RPMI7951 (cell line): ENCODE data around the gene AZU1. TPM values are rescaled to one million over a fixed set of nuclear protein-coding genes. Genes with fewer than 3 reads are reported as not detected.
A peak's percentile ranks its signal among the peaks of the same experiment; 100 is the strongest.
"Not testable (repeated sequence)": the region's sequence is repeated elsewhere in the genome, so short reads cannot be mapped to it uniquely, and the experiment has no call there.

Source experiments
- DNase-seq: peaks from one replicate; pipeline ENCODE4 v3.0.0-alpha.2; 2012; ENCODE audit warnings: low read depth
- total RNA-seq: library from RNA; depleted of rRNA; stranded (reverse); fragments of >200 nt; shearing (Covaris generic); gene quantifications from 2 replicates; pipeline ENCODE4 v1.2.3, GENCODE V29; 2014

AZU1 gene
- total RNA-seq, 1 experiment from 2014 or later: not detected

- no peak for DNase-seq
Observed at GRCh38 chr19:810077-810855, 17.4 kb upstream of the AZU1 start.

- no peak for DNase-seq
Observed at GRCh38 chr19:810883-811489, 16.7 kb upstream of the AZU1 start.

GRCh38 chr19:811506-812048 lies 16.1 kb upstream of the AZU1 start:
- no peak for DNase-seq

GRCh38 chr19:812049-812746 lies 15.4 kb upstream of the AZU1 start:
- no peak for DNase-seq

GRCh38 chr19:812747-813218 lies 14.9 kb upstream of the AZU1 start:
- DNase-seq: no peak

- DNase-seq: no peak
Observed at GRCh38 chr19:813219-814151, 14.2 kb upstream of the AZU1 start.

- no peak for DNase-seq
Observed at GRCh38 chr19:814152-815078, 13.2 kb upstream of the AZU1 start.

- DNase-seq: no peak
Observed at GRCh38 chr19:815079-815774, 12.4 kb upstream of the AZU1 start.

- no peak for DNase-seq
Observed at GRCh38 chr19:815775-816499, 11.7 kb upstream of the AZU1 start.

- DNase-seq: no peak
Observed at GRCh38 chr19:816500-816857, 11.2 kb upstream of the AZU1 start.

GRCh38 chr19:820212-820611 lies 7.4 kb upstream of the AZU1 start:
- not testable (repeated sequence) for DNase-seq

GRCh38 chr19:821231-821824 lies 6.3 kb upstream of the AZU1 start:
- no peak for DNase-seq

- no peak for DNase-seq
Observed at GRCh38 chr19:821825-822503, 5.7 kb upstream of the AZU1 start, which contains the start of gene PLPPR3. TSS of gene PLPPR3 (minus strand) at chr19:821955. CDS start at chr19:821559, 396 bp downstream.

- peak; percentile 53 for DNase-seq
Observed at GRCh38 chr19:823565-824121, 4.0 kb upstream of the AZU1 start.

GRCh38 chr19:824885-825284 lies 2.8 kb upstream of the AZU1 start:
- no peak for DNase-seq

- no peak for DNase-seq
Observed at GRCh38 chr19:825897-826644, 1.6 kb upstream of the AZU1 start.

- no peak for DNase-seq
Observed at GRCh38 chr19:827314-827709, 325 bp upstream of the AZU1 start.
